Heart right ventricle (tissue), 16 donors: ENCODE results near the gene EIF4G1. TPM values are rescaled to one million over a fixed set of nuclear protein-coding genes. Genes with fewer than 3 reads are reported as not detected.
A peak's percentile ranks its signal among the peaks of the same experiment; 100 is the strongest.
"Not testable (repeated sequence)": the region's sequence is repeated elsewhere in the genome, so short reads cannot be mapped to it uniquely, and the experiment has no call there.

ENCODE experiments used
- ATAC-seq, 8 donors: fragments of 200-7000 bp; cut with Tn5 transposase; one replicate each; pipeline ENCODE4 v1.9.1; 2020; ENCODE audit warnings: mild to moderate bottlenecking in 8 of 8, moderate library complexity in 8 of 8, moderate number of reproducible peaks in 1 of 8
- DNase-seq, 2 donors: peaks; one replicate each; pipeline ENCODE4 v3.0.0-alpha.2; 2020
- H3K27ac ChIP-seq, 10 donors: fragments of 200-600 bp; sonication (generic) in 2 of 10; one replicate each; pipeline versions ENCODE4 v1.5.0 to v1.8.0; 2020 to 2022; ENCODE audit warnings: mild to moderate bottlenecking in 3 of 10
- H3K27me3 ChIP-seq, 7 donors: fragments of 200-600 bp; one replicate each; pipeline ENCODE4 v1.8.0; 2021 to 2022; ENCODE audit warnings: mild to moderate bottlenecking in 2 of 7
- H3K36me3 ChIP-seq, 9 donors: fragments of 200-600 bp; sonication (generic) in 1 of 9; one replicate each; pipeline versions ENCODE4 v1.5.0 to v1.8.0; 2020 to 2022; ENCODE audit warnings: mild to moderate bottlenecking in 2 of 9
- H3K4me1 ChIP-seq, 9 donors: fragments of 200-600 bp; sonication (generic) in 1 of 9; one replicate each; pipeline versions ENCODE4 v1.5.0 to v1.8.0; 2020 to 2022; ENCODE audit warnings: mild to moderate bottlenecking in 4 of 9
- H3K4me3 ChIP-seq, 10 donors: fragments of 200-600 bp; sonication (generic) in 2 of 10; one replicate each; pipeline versions ENCODE4 v1.5.0 to v1.8.0; 2020 to 2022; ENCODE audit warnings: mild to moderate bottlenecking in 7 of 10, moderate library complexity in 2 of 10
- H3K9me3 ChIP-seq, 11 donors: fragments of 200-600 bp in 10 of 11; sonication (generic) in 2 of 11; one replicate each; pipeline versions ENCODE4 v1.5.0 to v1.8.0; 2013 to 2022; ENCODE audit warnings: mild to moderate bottlenecking in 2 of 11, control low read depth in 1 of 11, moderate library complexity in 1 of 11
- WGBS, 2 donors: extraction: QIAGEN DNeasy Blood & Tissue Kit; methylation state at CpG; one replicate each; pipeline ENCODE4 v1.1.7; 2013; ENCODE audit warnings: inconsistent platforms in 1 of 2; 5-methylcytosine and 5-hydroxymethylcytosine counted together
- intact Hi-C, 10 donors: fragments of 100-400 bp; cut with DNase I; formaldehyde crosslinking; loops; one replicate each; pipeline versions ENCODE4 v1.11.1 to v1.14.2; 2022
- polyA plus RNA-seq, 2 donors: library from polyadenylated mRNA; stranded (reverse); fragments of 200-250 nt; gene quantifications; one replicate each; pipeline ENCODE4 v1.2.3, GENCODE V29; 2013
- total RNA-seq, 10 donors: library from RNA; stranded (reverse); fragmentation: NEBNext Ultra II Directional in 3 of 10; extraction: Animal tissue kit (Norgen Biotek cat#: 25700) in 3 of 10; gene quantifications; one replicate each; pipeline versions ENCODE4 v1.2.1 to v1.2.4, GENCODE V29; 2021 to 2023
- TF ChIP-seq, protein P1 (sequence below), 9 donors: fragments of 200-600 bp; sonication (generic) in 2 of 9; IDR thresholded peaks; one replicate each; pipeline versions ENCODE4 v1.5.0 to v1.8.0; 2021 to 2022; ENCODE audit warnings: antibody characterized with exemption in 9 of 9, mild to moderate bottlenecking in 5 of 9, moderate library complexity in 1 of 9
- donor health status: Arrhythmogenic right ventricular cardiomyopathy.
- donor health status: ischemic (EF 13 %, LVEDD 7.1; RV severe dilation, severe dysfunction).
- donor health status: healthy with polysubstance abuse.
- donor health status: DM: no; HTN: yes; CAD: no.
- donor health status: DM: no; HTN: no; CAD: no.
- donor health status: ischemic (EF 25% LVEDD 6.9; RV normal size, moderate dysfunction).
- donor health status: ischemic (EF 25% LVEDD 5.7; RV mildly dilated, moderate dysfunction).
- donor health status: healthy.
- donor health status: DM: yes; HTN: yes; CAD: no.
- donor health status: Ischemic cardiomyopathy.
- donor health status: ischemic (EF 35%, LVEDD 5.7; RV mildly dilated, moderate dysfunction).
- donor health status: nonischemic (EF 11% LVEDD 7.7; RV severe dilation, severe dysfunction).
- donor health status: DM: yes; HTN: yes; CAD: no.
- donor health status: PGD.
- donor health status: ischemic (EF 29% LVEDD 5.4; RV normal size, mild dysfunction).
- donor health status: nonischemic (EF 23%, LVEDD 6.1; RV moderate dilation, normal function).

EIF4G1 gene
- total and polyA plus RNA-seq, 12 donors, result 142 to 316 (median 209) TPM

DNA sequence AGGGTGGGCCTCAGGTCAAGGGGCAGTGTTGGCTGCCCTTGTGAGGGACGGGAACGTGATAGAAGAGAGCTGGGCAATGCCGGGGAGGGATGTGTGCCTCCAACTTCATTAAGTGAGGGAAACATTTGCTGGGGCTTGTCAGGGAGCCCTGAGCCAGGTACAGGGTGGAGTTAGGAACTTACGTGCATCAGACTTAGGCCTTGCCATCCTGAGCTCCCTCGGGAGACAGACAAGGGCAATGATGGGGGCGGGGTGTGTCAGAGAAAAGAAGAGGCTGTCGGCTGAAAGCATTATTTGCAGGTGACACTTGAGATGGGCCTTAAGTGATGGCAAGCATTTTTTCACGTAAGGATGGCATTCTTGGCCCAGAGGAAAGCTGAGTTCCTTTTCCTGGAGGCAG is 24.6 kb downstream of the EIF4G1 start:
- H3K4me1 ChIP-seq, result peaks cover 18 to 60% (median 41%) of the 10 kb centered on the region in 9 donors

DNA sequence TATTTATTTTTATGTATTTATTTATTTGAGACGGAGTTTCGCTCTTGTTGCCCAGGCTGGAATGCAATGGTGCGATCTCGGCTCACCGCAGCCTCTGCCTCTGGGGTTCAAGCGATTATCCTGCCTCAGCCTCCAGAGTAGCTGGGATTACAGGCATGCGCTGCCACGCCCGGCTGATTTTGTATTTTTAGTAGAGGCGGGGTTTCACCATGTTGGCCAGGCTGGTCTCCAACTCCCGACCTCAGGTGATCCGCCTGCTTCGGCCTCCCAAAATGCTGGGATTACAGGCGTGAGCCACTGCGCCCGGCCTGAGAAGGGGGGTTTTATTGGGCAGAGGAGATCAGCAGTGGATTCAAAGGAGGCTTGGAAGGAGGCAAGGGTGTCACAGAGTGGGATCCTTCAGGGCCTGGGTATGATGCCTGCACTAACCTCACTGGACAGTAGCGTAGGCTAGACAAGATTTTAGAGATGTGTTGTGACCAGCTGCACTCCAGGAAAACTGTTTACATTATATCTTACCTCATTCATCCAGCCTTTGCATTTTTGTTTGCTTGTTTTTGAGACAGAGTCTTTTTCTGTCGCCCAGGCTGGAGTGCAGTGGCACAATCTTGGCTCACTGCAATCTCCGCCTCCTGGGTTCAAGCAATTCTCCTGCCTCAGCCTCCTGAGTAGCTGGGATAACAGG is 25.2 kb downstream of the EIF4G1 start:
- not testable (repeated sequence) for ATAC-seq, DNase-seq, H3K27me3 ChIP-seq, H3K9me3 ChIP-seq
- Histone ChIP-seq H3K4me3 (peak overlapping the region in 1 of 10 donors; percentile 86), H3K36me3 (peaks cover 0 to 49% (median 35%) of the 10 kb centered on the region in 9 donors), H3K4me1 (peaks cover 18 to 60% (median 41%) of the 10 kb centered on the region in 9 donors), H3K27ac (peak overlapping the region in 3 of 10 donors; percentile 96 to 97 (median 97))
- WGBS, 2 donors, result 90 to 94% methylated on average over 19 of the region's 19 CpGs
- intact Hi-C loops, result loop anchor here in 2 of 10 donors (2.0 to 10.0 kb wide), 2 partner anchors 25 to 155 kb away; partner anchors contain the start of genes ABCF3 (in 1 of the 2) and EIF4G1 (in 1 of the 2)

More for the DNA sequence above, 24.6 kb downstream of the EIF4G1 start:
- ATAC-seq, result no peak
- TF ChIP-seq, protein P1, sequence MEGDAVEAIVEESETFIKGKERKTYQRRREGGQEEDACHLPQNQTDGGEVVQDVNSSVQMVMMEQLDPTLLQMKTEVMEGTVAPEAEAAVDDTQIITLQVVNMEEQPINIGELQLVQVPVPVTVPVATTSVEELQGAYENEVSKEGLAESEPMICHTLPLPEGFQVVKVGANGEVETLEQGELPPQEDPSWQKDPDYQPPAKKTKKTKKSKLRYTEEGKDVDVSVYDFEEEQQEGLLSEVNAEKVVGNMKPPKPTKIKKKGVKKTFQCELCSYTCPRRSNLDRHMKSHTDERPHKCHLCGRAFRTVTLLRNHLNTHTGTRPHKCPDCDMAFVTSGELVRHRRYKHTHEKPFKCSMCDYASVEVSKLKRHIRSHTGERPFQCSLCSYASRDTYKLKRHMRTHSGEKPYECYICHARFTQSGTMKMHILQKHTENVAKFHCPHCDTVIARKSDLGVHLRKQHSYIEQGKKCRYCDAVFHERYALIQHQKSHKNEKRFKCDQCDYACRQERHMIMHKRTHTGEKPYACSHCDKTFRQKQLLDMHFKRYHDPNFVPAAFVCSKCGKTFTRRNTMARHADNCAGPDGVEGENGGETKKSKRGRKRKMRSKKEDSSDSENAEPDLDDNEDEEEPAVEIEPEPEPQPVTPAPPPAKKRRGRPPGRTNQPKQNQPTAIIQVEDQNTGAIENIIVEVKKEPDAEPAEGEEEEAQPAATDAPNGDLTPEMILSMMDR (IDR thresholded peaks at IDR 0.05), result no peak
- intact Hi-C loops, result loop anchor here in 2 of 10 donors (2.0 to 10.0 kb wide), 2 partner anchors 24 to 154 kb away; partner anchors contain the start of genes ABCF3 (in 1 of the 2) and EIF4G1 (in 1 of the 2)
- Histone ChIP-seq H3K27me3 (no peaks in the 10 kb centered on the region), H3K9me3 (no peaks in the 10 kb centered on the region), H3K4me3 (peak overlapping the region in 9 of 10 donors; percentile 5 to 96 (median 82)), H3K27ac (peak overlapping the region; percentile 81 to 99 (median 96)), H3K36me3 (peaks cover 0 to 49% (median 31%) of the 10 kb centered on the region in 9 donors)
- DNase-seq, result no peak
- WGBS, 2 donors, result 42 to 45% methylated on average over 8 of the region's 8 CpGs

DNA sequence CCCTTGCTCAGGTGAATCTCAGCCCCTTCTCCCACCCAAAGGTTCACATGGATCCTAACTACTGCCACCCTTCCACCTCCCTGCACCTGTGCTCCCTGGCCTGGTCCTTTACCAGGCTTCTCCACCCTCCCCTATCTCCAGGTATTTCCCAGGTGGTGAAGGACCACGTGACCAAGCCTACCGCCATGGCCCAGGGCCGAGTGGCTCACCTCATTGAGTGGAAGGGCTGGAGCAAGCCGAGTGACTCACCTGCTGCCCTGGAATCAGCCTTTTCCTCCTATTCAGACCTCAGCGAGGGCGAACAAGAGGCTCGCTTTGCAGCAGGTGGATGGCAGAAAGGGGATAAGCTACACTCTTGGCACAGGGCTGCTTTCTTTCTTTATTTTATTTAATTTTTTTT is 27.5 kb downstream of the EIF4G1 start:
- WGBS, 2 donors, result 91 to 95% methylated on average over 7 of the region's 7 CpGs

GRCh38 chr3:184343200-184343876 is 28.9 kb downstream of the EIF4G1 start:
- ATAC-seq (no peak), DNase-seq (no peak)
- no peaks in the 10 kb centered on the region for H3K27me3 ChIP-seq
- TF ChIP-seq, protein P1 (IDR thresholded peaks at IDR 0.05), result no peak
- H3K4me3 ChIP-seq, result no peak overlapping the region
- WGBS, 2 donors, result 61 to 64% methylated on average over 5 of the region's 5 CpGs
- intact Hi-C loops, result no loop called here
- no peak overlapping the region for H3K27ac ChIP-seq
- H3K36me3 ChIP-seq, result peaks cover 0 to 58% (median 34%) of the 10 kb centered on the region in 9 donors
- H3K9me3 ChIP-seq, result no peaks in the 10 kb centered on the region
- peaks cover 6 to 42% (median 24%) of the 10 kb centered on the region in 9 donors for H3K4me1 ChIP-seq

More for the DNA sequence above, 27.5 kb downstream of the EIF4G1 start:
- no peaks in the 10 kb centered on the region for H3K9me3 ChIP-seq
- H3K4me3 ChIP-seq, result no peak overlapping the region
- intact Hi-C loops, result no loop called here
- TF ChIP-seq, protein P1 (IDR thresholded peaks at IDR 0.05), result no peak
- no peaks in the 10 kb centered on the region for H3K27me3 ChIP-seq
- peaks cover 15 to 57% (median 39%) of the 10 kb centered on the region in 9 donors for H3K4me1 ChIP-seq
- no peak overlapping the region for H3K27ac ChIP-seq
- ATAC-seq (no peak), DNase-seq (no peak)
- H3K36me3 ChIP-seq, result peaks cover 0 to 56% (median 34%) of the 10 kb centered on the region in 9 donors
